Body of pancreas (tissue), 4 donors: ENCODE results near the gene SCP2.

Source experiments
- CTCF ChIP-seq, 7 experiments: fragments of 450-650 bp in 4 of 7; fragments of 200-600 bp in 3 of 7; sonication (generic) in 3 of 7; IDR thresholded peaks; one replicate each; pipeline ENCODE4 v1.5.1; 2016 to 2019; ENCODE audit warnings: antibody characterized with exemption in 7 of 7
- POLR2A ChIP-seq, 3 donors: fragments of 450-650 bp; IDR thresholded peaks; one replicate each; pipeline ENCODE4 v1.6.1; 2016; ENCODE audit warnings: antibody characterized with exemption in 3 of 3, mild to moderate bottlenecking in 2 of 3

DNA sequence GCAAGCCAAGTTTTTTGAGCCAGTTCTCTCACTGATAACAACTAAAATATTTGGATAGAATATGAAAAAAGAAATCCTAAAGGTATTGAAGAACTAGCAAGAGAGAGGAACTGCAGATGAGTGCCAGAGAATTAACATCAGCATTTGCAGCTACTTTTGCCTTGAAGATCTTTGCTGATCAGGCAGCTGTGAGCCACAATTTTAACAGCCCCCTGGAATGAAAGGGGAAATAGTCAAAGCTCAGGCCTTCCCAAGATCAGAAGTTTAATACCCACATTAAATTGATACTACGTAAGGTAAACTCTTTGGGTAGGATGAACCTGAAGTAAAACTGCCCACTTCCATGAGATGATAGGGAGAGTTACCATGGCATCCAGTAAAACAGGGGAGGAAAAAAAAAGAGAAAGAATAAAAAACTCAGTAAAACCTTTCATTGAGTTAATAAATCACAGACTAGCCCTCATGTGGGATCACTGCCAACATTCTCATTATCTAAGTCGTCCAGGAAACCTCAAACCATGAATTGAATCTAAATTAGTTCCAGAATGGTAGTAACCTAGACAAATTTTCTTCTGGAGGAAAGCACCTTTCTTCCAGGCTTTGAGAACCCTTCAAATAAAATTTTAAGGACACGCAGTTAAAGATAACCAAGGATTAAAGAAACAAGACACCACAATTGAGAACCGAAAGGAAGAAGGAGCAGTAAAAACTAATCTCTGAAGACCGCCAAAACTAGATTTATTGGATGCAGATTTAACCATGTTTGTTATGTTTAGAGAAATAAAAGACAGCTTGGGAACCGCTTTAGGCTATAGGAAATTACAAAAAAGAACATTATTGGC, 28.3 kb downstream of the SCP2 start:
- TF ChIP-seq POLR2A (IDR thresholded peaks at IDR 0.05) (no peak), CTCF (IDR thresholded peaks at IDR 0.05) (no peak)
